Brain microvascular endothelial cell (primary cell): Measurements from ENCODE around the gene LZIC.

Experiments
- DNase-seq: peaks from one replicate; pipeline ENCODE4 v3.0.0-alpha.2; 2020
- H3K27ac ChIP-seq: fragments of 250-450 bp; sonication (Bioruptor Pico); 2 replicates; pipeline ENCODE4 v1.5.1; 2020; ENCODE audit warnings: mild to moderate bottlenecking, moderate library complexity
- H3K27me3 ChIP-seq: fragments of 250-450 bp; sonication (Bioruptor Pico); replicated peaks from 2 replicates; pipeline ENCODE4 v1.5.1; 2020; ENCODE audit warnings: mild to moderate bottlenecking
- H3K36me3 ChIP-seq: fragments of 250-450 bp; sonication (Bioruptor Pico); replicated peaks from 2 replicates; pipeline ENCODE4 v1.5.1; 2020; ENCODE audit warnings: mild to moderate bottlenecking
- H3K4me3 ChIP-seq: 2 replicates; pipeline ENCODE4 v1.5.1; 2011; ENCODE audit warnings: low read depth, mild to moderate bottlenecking, control low read depth, low read length, moderate library complexity
- CTCF ChIP-seq: IDR thresholded peaks from 2 replicates; pipeline ENCODE4 v1.5.1; 2011; ENCODE audit warnings: low read depth, mild to moderate bottlenecking, moderate library complexity, low read length, control low read depth, inconsistent platforms; ENCODE audit errors: missing control alignments
- in situ Hi-C: cut with HindIII; loops from 2 replicates; pipeline ENCODE4 v1.10.0; 2017; ENCODE audit warnings: low sequenced_read_pairs, low pct_ligation_motif_present

The LZIC gene

GRCh38 chr1:9942399-9942938 is 722 bp downstream of the LZIC start:
- H3K27me3 ChIP-seq = no peaks in the 10 kb centered on the region
- peak; percentile 63 for TF ChIP-seq CTCF
- in situ Hi-C loops = no loop called here
- peaks cover under 1% of the 10 kb centered on the region for H3K36me3 ChIP-seq
- DNase-seq = peak; percentile 56
- H3K27ac ChIP-seq = peak overlapping the region; percentile 90
- peak overlapping the region; percentile 90 for H3K4me3 ChIP-seq

DNA sequence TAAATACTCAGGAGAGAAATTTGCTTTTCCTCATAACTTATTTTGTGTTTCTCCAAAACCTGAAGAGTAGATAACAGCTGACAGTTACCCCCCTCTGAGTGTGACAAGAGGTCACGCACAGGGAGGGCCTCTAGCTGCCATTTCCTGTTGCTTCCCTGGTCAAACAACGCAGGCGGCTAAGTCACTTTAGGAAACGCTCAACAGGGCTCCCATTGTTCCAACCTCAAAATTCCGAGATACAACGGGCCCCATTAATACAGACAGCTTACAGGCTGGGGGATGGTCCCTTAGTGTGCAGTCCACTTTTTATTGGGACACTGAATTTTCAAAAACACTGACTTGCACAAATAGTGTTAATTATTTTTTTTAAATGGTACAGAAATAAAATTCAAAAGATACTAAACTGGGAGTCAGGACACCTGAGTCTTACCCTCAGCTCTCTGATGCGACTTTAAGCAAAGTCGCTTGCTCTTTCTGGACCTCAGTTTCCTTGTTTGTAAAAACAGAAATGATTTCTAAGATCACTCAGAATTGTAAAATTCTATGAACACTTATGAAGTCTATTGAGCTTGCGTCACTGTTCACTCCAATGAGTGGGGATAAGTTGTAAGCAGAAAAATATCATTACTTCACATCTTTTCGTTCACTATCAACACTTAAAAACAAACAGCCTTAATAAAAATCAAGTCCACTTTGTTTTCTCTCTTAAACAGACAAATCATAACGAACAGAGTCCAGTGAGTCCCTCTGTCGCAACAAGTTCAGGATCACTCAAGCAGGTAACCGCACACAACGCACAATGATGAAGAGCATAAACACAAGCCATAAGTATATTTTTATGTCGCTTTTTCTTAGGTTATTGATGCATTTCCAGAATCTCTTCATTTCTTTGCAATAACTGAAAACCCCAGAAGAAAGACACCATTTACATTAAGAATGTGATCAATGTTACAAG is 13.5 kb downstream of the LZIC start:
- in situ Hi-C loops = no loop called here
- no peaks in the 10 kb centered on the region for H3K27me3 ChIP-seq
- peaks cover 9% of the 10 kb centered on the region for H3K36me3 ChIP-seq
- no peak for TF ChIP-seq CTCF
- H3K27ac ChIP-seq = no peak overlapping the region
- H3K4me3 ChIP-seq = no peak overlapping the region
- DNase-seq = no peak

DNA sequence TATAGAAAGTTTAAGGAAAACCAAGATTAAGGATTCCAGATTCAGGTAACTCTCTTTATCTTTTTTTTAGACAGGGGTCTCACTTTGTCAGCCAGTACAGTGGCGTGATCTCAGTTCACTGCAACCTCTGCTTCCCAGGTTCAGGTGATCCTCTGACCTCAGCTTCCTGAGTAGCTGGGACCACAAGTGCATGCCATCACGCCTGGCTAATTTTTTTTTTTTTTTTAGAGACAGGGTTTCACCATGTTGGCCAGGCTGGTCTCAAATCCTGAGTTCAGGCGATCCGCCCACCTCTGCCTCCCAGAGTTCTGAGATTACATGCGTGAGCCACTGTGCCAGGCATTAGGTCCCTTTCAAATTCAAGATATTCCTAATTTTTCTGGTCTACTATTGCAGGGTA is 15.9 kb downstream of the LZIC start:
- no peak overlapping the region for H3K27ac ChIP-seq
- H3K27me3 ChIP-seq = no peaks in the 10 kb centered on the region
- H3K4me3 ChIP-seq = no peak overlapping the region
- no peak for DNase-seq
- TF ChIP-seq CTCF = no peak
- H3K36me3 ChIP-seq = peaks cover 6% of the 10 kb centered on the region
- in situ Hi-C loops = no loop called here

- Histone ChIP-seq H3K36me3 (no peaks in the 10 kb centered on the region), H3K27ac (no peak overlapping the region), H3K4me3 (no peak overlapping the region), H3K27me3 (no peaks in the 10 kb centered on the region)
- no peak for TF ChIP-seq CTCF
- in situ Hi-C loops = no loop called here
- DNase-seq = no peak
Observed at GRCh38 chr1:9922342-9922741, 20.8 kb downstream of the LZIC start.

DNA sequence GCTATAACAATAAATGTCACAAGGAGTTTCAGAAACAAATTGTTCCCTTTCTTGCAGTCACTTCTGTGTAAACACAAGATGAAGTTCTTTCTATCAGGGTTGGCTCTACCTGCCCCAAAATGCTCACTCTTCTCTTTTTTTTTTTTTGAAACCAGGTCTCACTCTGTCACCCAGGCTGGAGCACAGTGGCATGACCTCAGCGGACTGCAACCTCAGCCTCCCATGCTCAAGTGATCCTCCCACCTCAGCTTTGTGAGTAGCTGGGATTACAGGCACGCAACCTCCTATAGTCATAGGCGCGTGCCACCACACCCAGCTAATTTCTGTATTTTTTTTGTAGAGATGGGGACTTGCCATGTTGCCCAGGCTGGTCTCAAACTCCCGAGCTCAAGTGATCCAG is 22.6 kb downstream of the LZIC start:
- H3K4me3 ChIP-seq = no peak overlapping the region
- TF ChIP-seq CTCF = no peak
- no peaks in the 10 kb centered on the region for H3K27me3 ChIP-seq
- no peak for DNase-seq
- H3K27ac ChIP-seq = no peak overlapping the region
- in situ Hi-C loops = no loop called here
- no peaks in the 10 kb centered on the region for H3K36me3 ChIP-seq
